IMR-90 (cell line): ENCODE measurements around the gene CRB1. TPM values are rescaled to one million over a fixed set of nuclear protein-coding genes. Genes with fewer than 3 reads are reported as not detected.

Experiments
- ATAC-seq: fragments of 200-7000 bp; cut with Tn5 transposase; 2 replicates; pipeline ENCODE4 v1.9.1; 2020; ENCODE audit warnings: low read depth, mild to moderate bottlenecking, moderate library complexity
- BruUV-seq: library from RNA; stranded (reverse); fragments of 400-500 nt; replicated peaks from 2 replicates; lab custom pipeline; 2021; lab: Mats Ljungman, UMichigan
- CTCF ChIA-PET: fragments of 300-600 bp; formaldehyde crosslinking; extraction: SDS; loops from one replicate; lab custom pipeline; 2021; ENCODE audit warnings: antibody characterized with exemption; lab: Yijun Ruan, JAX
- POLR2A ChIA-PET: fragments of 300-600 bp; sonication (Branson Sonifier 250); formaldehyde crosslinking; loops from one replicate; lab custom pipeline; 2022; ENCODE audit warnings: antibody characterized with exemption; ENCODE audit not compliant: unreplicated experiment; lab: Charles Lee
- DNase-seq: peaks from one replicate; pipeline ENCODE4 v3.0.0; 2013
- H2AFZ ChIP-seq: replicated peaks from 2 replicates; pipeline ENCODE3; 2013; ENCODE audit warnings: low read length, mild to moderate bottlenecking; ENCODE audit not compliant: poor library complexity
- H2AK5ac ChIP-seq: 2 replicates; pipeline ENCODE4 v1.6.1; 2013; ENCODE audit warnings: low read depth, low read length, inconsistent platforms
- H2AK9ac ChIP-seq: replicated peaks from 2 replicates; pipeline ENCODE3; 2013; ENCODE audit warnings: mild to moderate bottlenecking, low read depth, low read length, moderate library complexity; ENCODE audit not compliant: poor library complexity
- H2BK120ac ChIP-seq: 2 replicates; pipeline ENCODE4 v1.6.1; 2013; ENCODE audit warnings: low read depth, low read length, inconsistent platforms
- H2BK15ac ChIP-seq: 3 replicates; pipeline ENCODE4 v1.6.1; 2013; ENCODE audit warnings: low read depth, low read length, inconsistent platforms
- H2BK20ac ChIP-seq: 2 replicates; pipeline ENCODE4 v1.6.1; 2013; ENCODE audit warnings: low read depth, mild to moderate bottlenecking, inconsistent platforms, low read length, moderate library complexity
- H2BK5ac ChIP-seq: 2 replicates; pipeline ENCODE4 v1.6.1; 2013; ENCODE audit warnings: mild to moderate bottlenecking, low read depth, low read length, inconsistent platforms; ENCODE audit not compliant: poor library complexity, severe bottlenecking
- H3K14ac ChIP-seq: replicated peaks from 2 replicates; pipeline ENCODE4 v1.6.1; 2013; ENCODE audit warnings: low read depth, low read length, inconsistent platforms
- H3K18ac ChIP-seq: 2 replicates; pipeline ENCODE4 v1.6.1; 2013; ENCODE audit warnings: low read depth, low read length, control low read depth
- H3K23ac ChIP-seq: 2 replicates; pipeline ENCODE4 v1.6.1; 2013; ENCODE audit warnings: low read depth, low read length, inconsistent platforms
- H3K27ac ChIP-seq: 2 replicates; pipeline ENCODE4 v1.5.1; 2013; ENCODE audit warnings: mild to moderate bottlenecking, control low read depth, low read length; ENCODE audit not compliant: insufficient read depth
- H3K27me3 ChIP-seq: 2 replicates; pipeline ENCODE4 v1.6.1; 2013; ENCODE audit warnings: low read length; ENCODE audit not compliant: control insufficient read depth, insufficient read depth
- H3K36me3 ChIP-seq: 2 replicates; pipeline ENCODE4 v1.6.1; 2013; ENCODE audit warnings: low read length, mixed read lengths; ENCODE audit not compliant: control insufficient read depth, insufficient read depth
- H3K4ac ChIP-seq: 2 replicates; pipeline ENCODE4 v1.6.1; 2013; ENCODE audit warnings: low read depth, low read length, inconsistent platforms
- H3K4me1 ChIP-seq: 2 replicates; pipeline ENCODE4 v1.6.1; 2013; ENCODE audit warnings: low read length, mixed read lengths; ENCODE audit not compliant: control insufficient read depth, insufficient read depth
- H3K4me2 ChIP-seq: 2 replicates; pipeline ENCODE4 v1.6.1; 2013; ENCODE audit warnings: low read depth, mild to moderate bottlenecking, control low read depth, low read length, moderate library complexity
- H3K4me3 ChIP-seq: 2 replicates; pipeline ENCODE4 v1.5.1; 2013; ENCODE audit warnings: low read depth, mild to moderate bottlenecking, control low read depth, low read length, moderate library complexity; ENCODE audit not compliant: insufficient read depth
- H3K56ac ChIP-seq: 2 replicates; pipeline ENCODE4 v1.6.1; 2013; ENCODE audit warnings: low read length, inconsistent platforms; ENCODE audit not compliant: insufficient read depth; ENCODE audit errors: extremely low read depth
- H3K79me1 ChIP-seq, 2 experiments: 2 replicates each; pipeline ENCODE4 v1.6.1; 2013; ENCODE audit warnings: low read length in 2 of 2, inconsistent platforms in 1 of 2, low read depth in 1 of 2
- H3K9ac ChIP-seq: 2 replicates; pipeline ENCODE4 v1.6.1; 2013; ENCODE audit warnings: low read depth, low read length, control low read depth
- H3K9me1 ChIP-seq: 2 replicates; pipeline ENCODE4 v1.6.1; 2013; ENCODE audit warnings: low read length, inconsistent platforms; ENCODE audit not compliant: insufficient read depth
- H3K9me3 ChIP-seq: 2 replicates; pipeline ENCODE4 v1.6.1; 2013; ENCODE audit warnings: low read length; ENCODE audit not compliant: control insufficient read depth, insufficient read depth
- H4K20me1 ChIP-seq: 2 replicates; pipeline ENCODE4 v1.6.1; 2013; ENCODE audit warnings: low read length, inconsistent platforms; ENCODE audit not compliant: insufficient read depth
- H4K5ac ChIP-seq: 2 replicates; pipeline ENCODE4 v1.6.1; 2013; ENCODE audit warnings: mild to moderate bottlenecking, low read depth, low read length, control low read depth
- H4K8ac ChIP-seq, 2 experiments: 2 replicates each; pipeline ENCODE4 v1.6.1; 2013; ENCODE audit warnings: low read depth in 2 of 2, low read length in 2 of 2, control low read depth in 1 of 2, inconsistent platforms in 1 of 2
- H4K91ac ChIP-seq: 2 replicates; pipeline ENCODE4 v1.6.1; 2013; ENCODE audit warnings: low read depth, low read length, inconsistent platforms; ENCODE audit not compliant: insufficient read depth
- CEBPB ChIP-seq: IDR thresholded peaks from 2 replicates; pipeline ENCODE4 v1.6.1; 2012; ENCODE audit warnings: low read depth, low read length, improper control_type of control experiment
- CHD1 ChIP-seq: IDR thresholded peaks from 2 replicates; pipeline ENCODE4 v1.6.1; 2012; ENCODE audit warnings: low read depth, low read length, improper control_type of control experiment
- CTCF ChIP-seq: conservative IDR thresholded peaks from 2 replicates; pipeline ENCODE4 v1.5.1; 2012; ENCODE audit warnings: mild to moderate bottlenecking, low read depth, low read length, improper control_type of control experiment
- FOS ChIP-seq: fragments of 150-350 bp; IDR thresholded peaks from 2 replicates; pipeline ENCODE4 v1.6.1; 2016; ENCODE audit warnings: low read depth, low read length
- MAFK ChIP-seq: IDR thresholded peaks from 2 replicates; pipeline ENCODE4 v1.6.1; 2012; ENCODE audit warnings: low read depth, low read length, improper control_type of control experiment
- MAZ ChIP-seq: IDR thresholded peaks from 2 replicates; pipeline ENCODE4 v1.6.1; 2012; ENCODE audit warnings: low read depth, mild to moderate bottlenecking, low read length, improper control_type of control experiment, moderate library complexity, borderline replicate concordance
- MXI1 ChIP-seq: IDR thresholded peaks from 2 replicates; pipeline ENCODE4 v1.6.1; 2012; ENCODE audit warnings: low read depth, mild to moderate bottlenecking, low read length, moderate library complexity, borderline replicate concordance
- NFE2L2 ChIP-seq: fragments of 150-350 bp; IDR thresholded peaks from 2 replicates; pipeline ENCODE4 v1.6.1; 2016; ENCODE audit warnings: low read depth, mild to moderate bottlenecking, low read length
- RAD21 ChIP-seq: IDR thresholded peaks from 2 replicates; pipeline ENCODE4 v1.6.1; 2012; ENCODE audit warnings: low read length, improper control_type of control experiment
- RCOR1 ChIP-seq: IDR thresholded peaks from 2 replicates; pipeline ENCODE4 v1.6.1; 2012; ENCODE audit warnings: mild to moderate bottlenecking, low read length, improper control_type of control experiment; ENCODE audit not compliant: insufficient replicate concordance
- RFX5 ChIP-seq: IDR thresholded peaks from 2 replicates; pipeline ENCODE4 v1.8.0; 2012; ENCODE audit warnings: low read depth, mild to moderate bottlenecking, low read length, moderate library complexity
- USF2 ChIP-seq: fragments of 150-350 bp; IDR thresholded peaks from 2 replicates; pipeline ENCODE4 v1.6.1; 2017; ENCODE audit warnings: mild to moderate bottlenecking, antibody characterized with exemption, low read length, low read depth
- WGBS, 2 experiments: methylation state at CpG; one replicate each; pipeline versions ENCODE4 v1.1.5 to v1.1.7; 2013; ENCODE audit warnings: missing lambda C conversion rate in 2 of 2; ENCODE audit not compliant: insufficient read length in 1 of 2; ENCODE audit errors: extremely low coverage in 2 of 2; 5-methylcytosine and 5-hydroxymethylcytosine counted together
- dilution Hi-C: fragments of 300-500 bp; cut with HindIII; formaldehyde crosslinking; loops from one replicate; pipeline ENCODE4 v1.14.3; 2018; ENCODE audit warnings: low sequenced_read_pairs; ENCODE audit not compliant: unreplicated experiment
- in situ Hi-C: fragments of 300-500 bp; cut with MboI; formaldehyde crosslinking; loops from 3 replicates; pipeline ENCODE4 v1.14.3; 2019; ENCODE audit warnings: low sequenced_read_pairs, inconsistent platforms, mixed read lengths
- intact Hi-C: fragments of 100-400 bp; cut with micrococcal nuclease; formaldehyde crosslinking; loops from 2 replicates; pipeline ENCODE4 v1.10.0; 2022
- polyA plus RNA-seq, 3 experiments: library from polyadenylated mRNA; depleted of rRNA; stranded (reverse); fragments of >200 nt; gene quantifications; 2 replicates each; pipeline ENCODE4 v1.2.3, GENCODE V29; 2012; ENCODE audit warnings: low replicate concordance in 1 of 3
- total RNA-seq: library from RNA; depleted of rRNA; stranded (reverse); fragments of >200 nt; gene quantifications from 2 replicates; pipeline ENCODE4 v1.2.3, GENCODE V29; 2012

CRB1 gene
- total and polyA plus RNA-seq, 2 of the 4 experiments (the other 2 are of a cell fraction), result not detected

- no peaks in the 10 kb centered on the region for H3K36me3 ChIP-seq
- intact Hi-C loops (no loop called here), dilution Hi-C loops (no loop called here), in situ Hi-C loops (no loop called here)
- no peak overlapping the region for H3K4me3 ChIP-seq
- no peaks in the 10 kb centered on the region for H3K79me1 ChIP-seq
- no peak overlapping the region for H3K23ac ChIP-seq
- no peak overlapping the region for H2AFZ ChIP-seq
- no peaks in the 10 kb centered on the region for H3K9me3 ChIP-seq
- no peak overlapping the region for H3K9ac ChIP-seq
- H4K8ac ChIP-seq, result no peak overlapping the region
- WGBS, 2 experiments, result no CpG with 5 or more reads among the region's 1 CpG
- H3K27ac ChIP-seq, result no peak overlapping the region
- no peak overlapping the region for H3K18ac ChIP-seq
- H3K56ac ChIP-seq, result no peak overlapping the region
- no peak for DNase-seq
- no peak overlapping the region for H3K4me2 ChIP-seq
- no peaks in the 10 kb centered on the region for H3K4me1 ChIP-seq
- no peak overlapping the region for H4K5ac ChIP-seq
- TF ChIP-seq RCOR1 (no peak), USF2 (no peak), FOS (no peak), CHD1 (no peak), NFE2L2 (no peak), MAFK (no peak), MAZ (no peak), RFX5 (no peak), CEBPB (no peak), RAD21 (no peak), CTCF (no peak), MXI1 (no peak)
- CTCF ChIA-PET, result no interaction called here
- H2BK5ac ChIP-seq, result no peak overlapping the region
- no peak overlapping the region for H3K14ac ChIP-seq
- no peaks in the 10 kb centered on the region for H4K20me1 ChIP-seq
- no TSS peak for BruUV-seq
- no peak overlapping the region for H2AK9ac ChIP-seq
- no peak overlapping the region for H2BK20ac ChIP-seq
- no peaks in the 10 kb centered on the region for H3K27me3 ChIP-seq
- no peak overlapping the region for H3K4ac ChIP-seq
- no peak for ATAC-seq
- no peak overlapping the region for H2AK5ac ChIP-seq
- POLR2A ChIA-PET, result no interaction called here
- H4K91ac ChIP-seq, result no peak overlapping the region
- H2BK120ac ChIP-seq, result no peak overlapping the region
- no peak overlapping the region for H2BK15ac ChIP-seq
- H3K9me1 ChIP-seq, result no peaks in the 10 kb centered on the region
These were observed 18.6 kb downstream of the CRB1 start for GRCh38 chr1:197286634-197287033.
